ENCODE results near the gene DACT2. TPM values are rescaled to one million over a fixed set of nuclear protein-coding genes. Genes with fewer than 3 reads are reported as not detected.
A peak's percentile ranks its signal among the peaks of the same experiment; 100 is the strongest.

Gene DACT2
- total and polyA plus RNA-seq, 10 donors = 0.04 to 0.09 TPM; not detected in 8

DNA sequence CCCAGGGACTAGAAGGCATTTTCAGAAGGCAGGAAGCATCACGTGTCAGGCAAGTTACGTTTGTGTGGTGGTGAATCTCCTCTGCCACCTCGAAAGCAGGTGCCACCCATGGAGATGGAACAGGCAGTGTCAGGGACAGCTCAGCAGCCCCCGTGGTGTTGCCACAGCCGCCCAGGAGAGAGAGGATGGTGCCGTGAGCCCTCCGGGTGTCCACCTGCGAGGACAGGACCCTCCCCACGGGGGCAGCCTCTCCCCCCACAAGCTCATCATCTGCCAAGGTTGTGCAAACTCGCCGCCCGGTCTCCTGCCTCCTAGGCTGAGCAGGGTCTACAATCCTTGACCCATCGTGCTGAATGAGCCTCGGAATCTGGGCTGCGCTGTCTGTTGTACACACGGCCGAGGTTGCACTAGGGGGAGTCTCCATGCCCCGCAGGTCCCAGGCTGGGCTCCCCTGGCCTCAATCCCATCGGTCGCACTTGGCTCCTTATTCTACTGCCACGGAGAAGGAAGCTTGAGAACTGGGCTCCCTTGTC, 40.1 kb downstream of the DACT2 start:
- intact Hi-C loops (cut with DNase I; ENCODE audit: low total_unique reads) = no loop called here
- Histone ChIP-seq H3K27ac (no peak overlapping the region), H3K9me3 (no peaks in the 10 kb centered on the region), H3K4me3 (no peak overlapping the region), H3K27me3 (replicated peaks in 1 of 7) (peaks cover 0 to 59% (median 8%) of the 10 kb centered on the region in 7 donors), H3K36me3 (no peaks in the 10 kb centered on the region), H3K4me1 (no peaks in the 10 kb centered on the region)
- DNase-seq = peak; percentile 72
- WGBS, 5 donors = 75 to 80% (median 79%) methylated on average over 11 to 21 of the region's 21 CpGs
- TF ChIP-seq POLR2AphosphoS5 (IDR thresholded peaks at IDR 0.05) = no peak
- TF ChIP-seq POLR2A (IDR thresholded peaks at IDR 0.05) = no peak
- TF ChIP-seq, protein P1, sequence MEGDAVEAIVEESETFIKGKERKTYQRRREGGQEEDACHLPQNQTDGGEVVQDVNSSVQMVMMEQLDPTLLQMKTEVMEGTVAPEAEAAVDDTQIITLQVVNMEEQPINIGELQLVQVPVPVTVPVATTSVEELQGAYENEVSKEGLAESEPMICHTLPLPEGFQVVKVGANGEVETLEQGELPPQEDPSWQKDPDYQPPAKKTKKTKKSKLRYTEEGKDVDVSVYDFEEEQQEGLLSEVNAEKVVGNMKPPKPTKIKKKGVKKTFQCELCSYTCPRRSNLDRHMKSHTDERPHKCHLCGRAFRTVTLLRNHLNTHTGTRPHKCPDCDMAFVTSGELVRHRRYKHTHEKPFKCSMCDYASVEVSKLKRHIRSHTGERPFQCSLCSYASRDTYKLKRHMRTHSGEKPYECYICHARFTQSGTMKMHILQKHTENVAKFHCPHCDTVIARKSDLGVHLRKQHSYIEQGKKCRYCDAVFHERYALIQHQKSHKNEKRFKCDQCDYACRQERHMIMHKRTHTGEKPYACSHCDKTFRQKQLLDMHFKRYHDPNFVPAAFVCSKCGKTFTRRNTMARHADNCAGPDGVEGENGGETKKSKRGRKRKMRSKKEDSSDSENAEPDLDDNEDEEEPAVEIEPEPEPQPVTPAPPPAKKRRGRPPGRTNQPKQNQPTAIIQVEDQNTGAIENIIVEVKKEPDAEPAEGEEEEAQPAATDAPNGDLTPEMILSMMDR (IDR thresholded peaks at IDR 0.05 in 8 of 11, conservative IDR thresholded peaks at IDR 0.05 in 3 of 11) = no peak

DNA sequence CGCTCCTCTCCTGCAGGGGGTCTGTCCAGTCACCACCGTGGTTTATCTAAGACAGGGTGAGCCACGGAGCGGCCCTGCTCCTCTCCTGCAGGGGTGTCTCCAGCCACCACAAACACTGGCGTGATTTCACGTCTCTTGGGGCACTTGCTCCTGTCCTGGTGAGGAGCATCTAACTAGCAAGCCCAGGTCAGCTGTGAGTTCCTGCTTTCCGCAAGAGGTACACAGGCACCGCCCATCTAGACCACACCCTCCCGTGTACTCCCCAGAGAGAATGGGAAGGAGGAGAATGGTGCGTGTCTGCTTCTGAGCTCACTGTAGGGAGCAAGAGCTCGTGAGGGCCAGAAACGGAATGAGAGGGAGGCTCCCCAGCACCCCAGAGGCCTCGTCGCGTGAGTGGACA, 40.7 kb downstream of the DACT2 start:
- intact Hi-C loops (cut with DNase I; ENCODE audit: low total_unique reads) = no loop called here
- Histone ChIP-seq H3K36me3 (no peaks in the 10 kb centered on the region), H3K27me3 (replicated peaks in 1 of 7) (peaks cover 0 to 65% (median 13%) of the 10 kb centered on the region in 7 donors), H3K9me3 (no peaks in the 10 kb centered on the region), H3K4me3 (no peak overlapping the region), H3K27ac (no peak overlapping the region), H3K4me1 (no peaks in the 10 kb centered on the region)
- DNase-seq = no peak
- no peak for TF ChIP-seq POLR2A (IDR thresholded peaks at IDR 0.05)
- TF ChIP-seq, protein P1 (IDR thresholded peaks at IDR 0.05 in 8 of 11, conservative IDR thresholded peaks at IDR 0.05 in 3 of 11) = no peak
- TF ChIP-seq POLR2AphosphoS5 (IDR thresholded peaks at IDR 0.05) = no peak
- WGBS, 5 donors = 81 to 87% (median 83%) methylated on average over 14 to 15 of the region's 15 CpGs

DNA sequence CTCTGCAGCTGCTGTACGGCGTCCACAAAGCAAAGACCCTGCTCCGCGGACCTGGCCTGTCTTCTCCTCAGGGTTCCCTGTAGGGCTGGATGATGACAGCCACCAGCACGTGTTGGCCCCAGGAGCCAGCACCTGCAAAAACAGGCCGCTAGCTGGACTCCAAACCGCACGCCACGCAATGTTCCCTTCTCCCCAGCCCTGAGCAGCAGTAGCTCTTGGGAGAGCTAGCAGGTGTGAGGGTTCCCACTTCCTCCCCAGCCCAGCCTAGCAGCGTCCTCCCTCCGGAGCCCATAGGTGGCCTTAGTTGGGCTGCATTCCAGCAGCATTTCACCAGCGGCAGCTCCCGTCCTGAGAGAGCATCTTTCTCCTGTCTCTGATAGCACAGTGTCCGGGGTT, 42.3 kb downstream of the DACT2 start:
- peaks cover 0 to 81% (median 13%) of the 10 kb centered on the region in 7 donors for H3K27me3 ChIP-seq (replicated peaks in 1 of 7)
- no peaks in the 10 kb centered on the region for H3K9me3 ChIP-seq
- H3K4me3 ChIP-seq = no peak overlapping the region
- TF ChIP-seq POLR2A (IDR thresholded peaks at IDR 0.05) (no peak), POLR2AphosphoS5 (IDR thresholded peaks at IDR 0.05) (no peak)
- TF ChIP-seq, protein P1 (IDR thresholded peaks at IDR 0.05 in 8 of 11, conservative IDR thresholded peaks at IDR 0.05 in 3 of 11) = no peak
- H3K4me1 ChIP-seq = no peaks in the 10 kb centered on the region
- no peaks in the 10 kb centered on the region for H3K36me3 ChIP-seq
- whole genome bisulfite sequencing, 5 donors = 77 to 91% (median 82%) methylated on average over 8 to 14 of the region's 14 CpGs
- no peak overlapping the region for H3K27ac ChIP-seq
- DNase-seq = peak; percentile 68
- intact Hi-C loops (cut with DNase I; ENCODE audit: low total_unique reads) = no loop called here

DNA sequence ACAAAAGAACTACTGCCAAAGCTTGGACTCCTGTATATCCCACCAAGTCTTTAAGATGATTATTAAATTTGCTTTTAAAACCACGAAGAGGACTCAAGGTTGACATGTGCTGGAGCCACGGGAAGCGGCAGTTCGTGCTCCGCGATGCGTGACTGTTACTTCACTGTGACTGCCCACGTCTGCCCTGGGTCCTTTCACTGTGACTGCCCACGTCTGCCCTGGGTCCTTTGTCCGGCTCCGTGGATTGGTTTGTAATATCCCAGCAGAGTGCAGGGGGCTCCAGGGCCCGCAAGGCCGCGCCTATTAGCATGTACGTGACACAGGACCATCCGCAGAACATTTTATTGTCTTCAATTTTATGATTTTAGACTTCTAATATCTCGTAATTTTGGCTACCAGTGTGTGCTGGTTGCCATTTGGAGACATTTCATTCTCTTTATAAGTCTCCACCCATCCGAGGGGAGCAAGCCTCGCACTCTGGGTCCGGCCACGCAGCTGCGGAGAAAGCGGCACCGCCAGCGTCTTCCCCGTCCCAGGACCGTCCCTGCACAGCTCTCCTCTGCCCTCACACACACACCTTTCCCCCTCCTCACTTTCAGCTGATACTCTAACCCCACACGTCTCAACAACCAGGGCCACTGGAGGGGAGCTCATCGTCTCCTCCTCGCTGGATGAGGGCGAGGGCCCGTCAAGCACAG, 42.9 kb downstream of the DACT2 start:
- no peak overlapping the region for H3K4me3 ChIP-seq
- 87 to 91% (median 88%) methylated on average over 32 of the region's 32 CpGs for WGBS, 5 donors
- DNase-seq = peak; percentile 50
- no peaks in the 10 kb centered on the region for H3K4me1 ChIP-seq
- H3K36me3 ChIP-seq = no peaks in the 10 kb centered on the region
- H3K27ac ChIP-seq = no peak overlapping the region
- no peaks in the 10 kb centered on the region for H3K9me3 ChIP-seq
- H3K27me3 ChIP-seq (replicated peaks in 1 of 7) = peaks cover 0 to 85% (median 13%) of the 10 kb centered on the region in 7 donors
- intact Hi-C loops (cut with DNase I; ENCODE audit: low total_unique reads) = no loop called here
- TF ChIP-seq POLR2A (IDR thresholded peaks at IDR 0.05) (no peak), POLR2AphosphoS5 (IDR thresholded peaks at IDR 0.05) (no peak)
- TF ChIP-seq, protein P1 (IDR thresholded peaks at IDR 0.05 in 8 of 11, conservative IDR thresholded peaks at IDR 0.05 in 3 of 11) = no peak

All from spleen (tissue), 11 donors.